Breast epithelium (tissue), 3 donors: Measurements from ENCODE around the gene CDA.

Experiments
- CTCF ChIP-seq, 3 donors: fragments of 450-650 bp; IDR thresholded peaks; one replicate each; pipeline ENCODE4 v1.5.1; 2016 to 2017; ENCODE audit warnings: antibody characterized with exemption in 3 of 3, mild to moderate bottlenecking in 3 of 3, moderate library complexity in 3 of 3
- POLR2A ChIP-seq: fragments of 450-650 bp; IDR thresholded peaks from one replicate; pipeline ENCODE4 v1.6.1; 2016; ENCODE audit warnings: antibody characterized with exemption, mild to moderate bottlenecking, moderate library complexity
- POLR2AphosphoS5 ChIP-seq, 3 donors: sonication (generic); formaldehyde crosslinking; IDR thresholded peaks; one replicate each; pipeline ENCODE4 v1.6.1; 2017; ENCODE audit warnings: antibody characterized with exemption in 3 of 3

GRCh38 chr1:20645414-20645813, 56.5 kb downstream of the CDA start:
- no peak for TF ChIP-seq CTCF (IDR thresholded peaks at IDR 0.05)
- no peak for TF ChIP-seq POLR2AphosphoS5 (IDR thresholded peaks at IDR 0.05)
- no peak for TF ChIP-seq POLR2A
